Measurements from ENCODE around the gene PLA2G2F. TPM values are rescaled to one million over a fixed set of nuclear protein-coding genes. Genes with fewer than 3 reads are reported as not detected.

PLA2G2F gene
- total and polyA plus RNA-seq, 2 donors (not counting 3 experiments of a cell fraction or from before 2014, with no cell fraction given) = not detected

DNA sequence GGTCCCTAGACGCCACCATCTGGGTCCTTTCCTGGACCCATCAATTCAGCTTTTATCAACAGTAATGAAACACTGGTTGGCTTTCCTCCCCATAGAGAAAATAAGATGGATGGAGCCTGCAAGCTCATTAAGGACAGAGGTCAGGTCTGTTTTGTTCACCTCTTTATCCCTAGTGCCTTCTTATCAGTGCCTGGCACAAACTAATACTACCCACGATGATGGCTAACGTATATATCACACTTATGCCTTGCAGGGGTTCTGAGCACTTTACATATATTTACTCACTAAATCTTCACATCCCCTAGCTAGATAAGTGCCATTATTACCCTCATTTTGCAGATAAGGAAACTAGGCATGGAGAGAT lies 41.7 kb downstream of the PLA2G2F start:
- no peak overlapping the region for H3K27ac ChIP-seq (ENCODE audit: insufficient read depth, low read depth, low read length)
- no peak overlapping the region for H2AFZ ChIP-seq (ENCODE audit: low read depth, low read length)
- no peaks in the 10 kb centered on the region for H3K9me1 ChIP-seq (replicated peaks; ENCODE audit: control insufficient read depth, extremely low read depth, insufficient read depth, low read length)
- H3K4me3 ChIP-seq (replicated peaks in 1 of 3; ENCODE audit: insufficient read depth in 1 of 3, low read depth in 1 of 3, low read length in 3 of 3) = no peak overlapping the region
- TF ChIP-seq EZH2 (IDR thresholded peaks at IDR 0.05; ENCODE audit: borderline replicate concordance, low read depth, low read length, severe bottlenecking) = no peak
- TF ChIP-seq, protein P1, sequence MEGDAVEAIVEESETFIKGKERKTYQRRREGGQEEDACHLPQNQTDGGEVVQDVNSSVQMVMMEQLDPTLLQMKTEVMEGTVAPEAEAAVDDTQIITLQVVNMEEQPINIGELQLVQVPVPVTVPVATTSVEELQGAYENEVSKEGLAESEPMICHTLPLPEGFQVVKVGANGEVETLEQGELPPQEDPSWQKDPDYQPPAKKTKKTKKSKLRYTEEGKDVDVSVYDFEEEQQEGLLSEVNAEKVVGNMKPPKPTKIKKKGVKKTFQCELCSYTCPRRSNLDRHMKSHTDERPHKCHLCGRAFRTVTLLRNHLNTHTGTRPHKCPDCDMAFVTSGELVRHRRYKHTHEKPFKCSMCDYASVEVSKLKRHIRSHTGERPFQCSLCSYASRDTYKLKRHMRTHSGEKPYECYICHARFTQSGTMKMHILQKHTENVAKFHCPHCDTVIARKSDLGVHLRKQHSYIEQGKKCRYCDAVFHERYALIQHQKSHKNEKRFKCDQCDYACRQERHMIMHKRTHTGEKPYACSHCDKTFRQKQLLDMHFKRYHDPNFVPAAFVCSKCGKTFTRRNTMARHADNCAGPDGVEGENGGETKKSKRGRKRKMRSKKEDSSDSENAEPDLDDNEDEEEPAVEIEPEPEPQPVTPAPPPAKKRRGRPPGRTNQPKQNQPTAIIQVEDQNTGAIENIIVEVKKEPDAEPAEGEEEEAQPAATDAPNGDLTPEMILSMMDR (IDR thresholded peaks at IDR 0.05; ENCODE audit: extremely low read depth in 1 of 2, insufficient read depth in 1 of 2, low read depth in 1 of 2, low read length in 2 of 2) = no peak
- no peak for TF ChIP-seq JUN (IDR thresholded peaks at IDR 0.05; ENCODE audit: borderline replicate concordance, insufficient read depth, insufficient read length, low read depth)
- TF ChIP-seq, protein P2, sequence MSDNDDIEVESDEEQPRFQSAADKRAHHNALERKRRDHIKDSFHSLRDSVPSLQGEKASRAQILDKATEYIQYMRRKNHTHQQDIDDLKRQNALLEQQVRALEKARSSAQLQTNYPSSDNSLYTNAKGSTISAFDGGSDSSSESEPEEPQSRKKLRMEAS (IDR thresholded peaks at IDR 0.05; ENCODE audit: insufficient read depth, insufficient read length) = no peak
- no peak for TF ChIP-seq POLR2A (IDR thresholded peaks at IDR 0.05; ENCODE audit: low read depth, low read length)
- no peak for TF ChIP-seq MYC (IDR thresholded peaks at IDR 0.05; ENCODE audit: low read depth, low read length)
- TF ChIP-seq GATA2 (IDR thresholded peaks at IDR 0.05; ENCODE audit: insufficient read depth, insufficient read length, low read depth, low read length) = no peak
- TF ChIP-seq FOS (IDR thresholded peaks at IDR 0.05; ENCODE audit: borderline replicate concordance, insufficient read depth, low read length) = no peak
- TF ChIP-seq POLR2AphosphoS5 (IDR thresholded peaks at IDR 0.05; ENCODE audit: insufficient read depth, low read depth, low read length) = no peak
- H3K4me2 ChIP-seq (ENCODE audit: insufficient read depth, low read length) = no peak overlapping the region
- dilution Hi-C loops (cut with MboI; ENCODE audit: extremely low pct_ligation_motif_present, low sequenced_read_pairs) (no loop called here), intact Hi-C loops (cut with micrococcal nuclease) (no loop called here)
- H3K79me2 ChIP-seq (ENCODE audit: control insufficient read depth, insufficient read depth, low read length) = no peaks in the 10 kb centered on the region
- peaks cover 4% of the 10 kb centered on the region for H3K4me1 ChIP-seq (ENCODE audit: control insufficient read depth, extremely low read depth, insufficient read depth, low read length)
- no TSS peak for BruUV-seq (replicated peaks)
- peaks cover 4 to 13% of the 10 kb centered on the region in 2 experiments for H3K27me3 ChIP-seq (ENCODE audit: control insufficient read depth in 2 of 2, insufficient read depth in 2 of 2, low read length in 2 of 2)
- no peaks in the 10 kb centered on the region for H4K20me1 ChIP-seq (replicated peaks; ENCODE audit: control insufficient read depth, extremely low read depth, insufficient read depth, low read length)
- ChIA-PET CTCF (interaction anchor here (1.0 to 2.9 kb wide), 5 partner anchors 8 to 29 kb away, joined by 3 to 16 read pairs (median 4); no protein-coding TSS in a partner anchor), POLR2A (no interaction called here)
- no peak overlapping the region for H3K9ac ChIP-seq (replicated peaks; ENCODE audit: extremely low read depth, insufficient read depth, low read length)
- no peaks in the 10 kb centered on the region for H3K36me3 ChIP-seq (ENCODE audit: control insufficient read depth in 2 of 2, extremely low read depth in 1 of 2, insufficient read depth in 2 of 2, low read length in 2 of 2)
- H3K9me3 ChIP-seq (replicated peaks; ENCODE audit: control insufficient read depth, insufficient read depth, low read length) = no peaks in the 10 kb centered on the region
- FAIRE-seq = no peak
- no peak for DNase-seq (ENCODE audit: low read depth, low spot score)

Measured in endothelial cell of umbilical vein (primary cell).